Central memory CD4-positive, alpha-beta T cell (primary cell): ENCODE data around the gene DNAJB13.
"Not testable (repeated sequence)": the region's sequence is repeated elsewhere in the genome, so short reads cannot be mapped to it uniquely, and the experiment has no call there.

Experiments used
- DNase-seq: peaks from one replicate; pipeline ENCODE4 v3.0.0; 2022
- total RNA-seq, 3 experiments: gene quantifications; one replicate each; lab custom pipeline; 2026; lab: John Stamatoyannopoulos, UW

Gene DNAJB13
- 0.04 to 0.39 (median 0.11) reads per million in 3 experiments for total RNA-seq

- DNase-seq, result no peak
These were observed at the start of gene DNAJB13 for GRCh38 chr11:73950869-73951710. TSS of gene DNAJB13 (plus strand) at chr11:73951026. CDS start at chr11:73951070, 44 bp downstream.

- DNase-seq, result no peak
These were observed 48.5 kb upstream of the DNAJB13 start for GRCh38 chr11:73902303-73902702.

GRCh38 chr11:73907191-73907590 is 43.6 kb upstream of the DNAJB13 start:
- DNase-seq, result no peak

GRCh38 chr11:73912026-73912425 is 38.8 kb upstream of the DNAJB13 start:
- no peak for DNase-seq

- DNase-seq, result no peak
These were observed 37.4 kb upstream of the DNAJB13 start for GRCh38 chr11:73913472-73913871.

GRCh38 chr11:73914284-73914683 is 36.5 kb upstream of the DNAJB13 start:
- DNase-seq, result no peak

GRCh38 chr11:73916435-73916834 is 34.4 kb upstream of the DNAJB13 start:
- no peak for DNase-seq

- no peak for DNase-seq
These were observed 29.6 kb upstream of the DNAJB13 start for GRCh38 chr11:73921180-73921579.

- DNase-seq, result no peak
These were observed 21.4 kb upstream of the DNAJB13 start for GRCh38 chr11:73929388-73929787.

GRCh38 chr11:73931039-73931645 is 19.7 kb upstream of the DNAJB13 start:
- DNase-seq, result no peak

- DNase-seq, result no peak
These were observed 18.9 kb upstream of the DNAJB13 start for GRCh38 chr11:73931951-73932350.

- DNase-seq, result no peak
These were observed 18.0 kb upstream of the DNAJB13 start for GRCh38 chr11:73932781-73933180.

- not testable (repeated sequence) for DNase-seq
These were observed 14.8 kb upstream of the DNAJB13 start for GRCh38 chr11:73936047-73936446.

GRCh38 chr11:73939096-73939495 is 11.7 kb upstream of the DNAJB13 start:
- DNase-seq, result no peak

- no peak for DNase-seq
These were observed 9.8 kb upstream of the DNAJB13 start for GRCh38 chr11:73940801-73941570.

- no peak for DNase-seq
These were observed 8.8 kb upstream of the DNAJB13 start for GRCh38 chr11:73942010-73942409.

- no peak for DNase-seq
These were observed 6.7 kb upstream of the DNAJB13 start for GRCh38 chr11:73944085-73944484.

GRCh38 chr11:73944901-73945300 is 5.9 kb upstream of the DNAJB13 start:
- DNase-seq, result no peak

- DNase-seq, result no peak
These were observed 5.4 kb upstream of the DNAJB13 start for GRCh38 chr11:73945396-73945795.

GRCh38 chr11:73946798-73947458 is 3.9 kb upstream of the DNAJB13 start:
- no peak for DNase-seq

GRCh38 chr11:73949246-73949645 is 1.6 kb upstream of the DNAJB13 start:
- no peak for DNase-seq

- DNase-seq, result no peak
These were observed 914 bp upstream of the DNAJB13 start for GRCh38 chr11:73949912-73950311.

GRCh38 chr11:73951797-73952196 is 971 bp downstream of the DNAJB13 start:
- no peak for DNase-seq
